Measurements from ENCODE around the gene ARMCX2. TPM values are rescaled to one million over a fixed set of nuclear protein-coding genes. Genes with fewer than 3 reads are reported as not detected.

Gene ARMCX2
- total and polyA plus RNA-seq, 10 of the 15 experiments (the other 5 are each of a cell fraction or from before 2014, with no cell fraction given) = 0.26 to 25.5 (median 11.6) TPM

Small RNAs within 50 kb of the gene (small RNA-seq; reads per million reads assigned to genes)
- gene RNU6-30P (not detected), gene RNU6-587P (not detected)

Other genes starting within 250 kb of the ARMCX2 start
- 0.23 and 0.33 TPM in 2 replicates for gene ARMCX4, start 174.4 kb downstream of the ARMCX2 start, total RNA-seq (2014; rRNA removed)
- 0.63 and 0.88 TPM in 2 replicates for gene ARMCX4, start 174.4 kb downstream of the ARMCX2 start, total RNA-seq (2014; rRNA removed; fragmentation: Illumina TruSeq; extraction: Trizol)
- gene ARMCX4, start 174.4 kb downstream of the ARMCX2 start, total RNA-seq (2021) = 0.90 and 1.1 TPM in 2 replicates
- not detected in 2 replicates for gene ARMCX4, start 174.4 kb downstream of the ARMCX2 start, polyA plus RNA-seq (2011; rRNA removed)
- 0.65 and 0.75 TPM in 2 replicates for gene ARMCX4, start 174.4 kb downstream of the ARMCX2 start, polyA plus RNA-seq (2014; fragmentation: Illumina TruSeq; extraction: Trizol)
- under 1 TPM; 0.53 to 0.62 TPM for gene ARMCX4, start 174.4 kb downstream of the ARMCX2 start, polyA plus RNA-seq (2014; fragmentation: Nextera tagmentation; extraction: Ambion mirVana)
- gene ARMCX4, start 174.4 kb downstream of the ARMCX2 start, polyA plus RNA-seq (2014; rRNA removed) = 0.61 and 1.6 TPM in 2 replicates
- 1 to 10 TPM in 1 of 2 experiments, under 1 TPM in 1; 0.92 to 3.2 TPM for gene ARMCX4, start 174.4 kb downstream of the ARMCX2 start, polyA plus RNA-seq (2016; fragmentation: Nextera tagmentation; extraction: Ambion mirVana)
- not detected in 2 replicates for gene ARMCX1, start 109.3 kb downstream of the ARMCX2 start, total RNA-seq (2014; rRNA removed)
- not detected in 2 replicates for gene ARMCX1, start 109.3 kb downstream of the ARMCX2 start, total RNA-seq (2014; rRNA removed; fragmentation: Illumina TruSeq; extraction: Trizol)
- gene ARMCX1, start 109.3 kb downstream of the ARMCX2 start, total RNA-seq (2021) = 0.08 TPM in 1 of 2 replicates, not detected in the other
- gene ARMCX1, start 109.3 kb downstream of the ARMCX2 start, polyA plus RNA-seq (2011; rRNA removed) = 0.04 TPM in 1 of 2 replicates, not detected in the other
- gene ARMCX1, start 109.3 kb downstream of the ARMCX2 start, polyA plus RNA-seq (2014; fragmentation: Illumina TruSeq; extraction: Trizol) = not detected in 2 replicates
- gene ARMCX1, start 109.3 kb downstream of the ARMCX2 start, polyA plus RNA-seq (2014; fragmentation: Nextera tagmentation; extraction: Ambion mirVana) = under 1 TPM in 1 of 2 experiments, not detected in 1; 0.02 TPM
- not detected in 2 replicates for gene ARMCX1, start 109.3 kb downstream of the ARMCX2 start, polyA plus RNA-seq (2014; rRNA removed)
- gene ARMCX1, start 109.3 kb downstream of the ARMCX2 start, polyA plus RNA-seq (2016; fragmentation: Nextera tagmentation; extraction: Ambion mirVana) = under 1 TPM; 0.05 to 0.07 TPM
- 37.5 and 53.9 TPM in 2 replicates for gene ARMCX6, start 41.9 kb downstream of the ARMCX2 start, total RNA-seq (2014; rRNA removed)
- 34.7 and 35.1 TPM in 2 replicates for gene ARMCX6, start 41.9 kb downstream of the ARMCX2 start, total RNA-seq (2014; rRNA removed; fragmentation: Illumina TruSeq; extraction: Trizol)
- gene ARMCX6, start 41.9 kb downstream of the ARMCX2 start, total RNA-seq (2021) = 42.8 and 44.6 TPM in 2 replicates
- 68.3 and 70.7 TPM in 2 replicates for gene ARMCX6, start 41.9 kb downstream of the ARMCX2 start, polyA plus RNA-seq (2011; rRNA removed)
- gene ARMCX6, start 41.9 kb downstream of the ARMCX2 start, polyA plus RNA-seq (2014; fragmentation: Illumina TruSeq; extraction: Trizol) = 57.8 and 71.2 TPM in 2 replicates
- 10 to 100 TPM; 60.3 to 72.3 TPM for gene ARMCX6, start 41.9 kb downstream of the ARMCX2 start, polyA plus RNA-seq (2014; fragmentation: Nextera tagmentation; extraction: Ambion mirVana)
- gene ARMCX6, start 41.9 kb downstream of the ARMCX2 start, polyA plus RNA-seq (2014; rRNA removed) = 50.3 and 56.5 TPM in 2 replicates
- gene ARMCX6, start 41.9 kb downstream of the ARMCX2 start, polyA plus RNA-seq (2016; fragmentation: Nextera tagmentation; extraction: Ambion mirVana) = 10 to 100 TPM; 41.0 to 46.9 TPM
- 19.1 and 21.4 TPM in 2 replicates for gene ARMCX3, start 36.7 kb downstream of the ARMCX2 start, total RNA-seq (2014; rRNA removed)
- 23.0 and 24.6 TPM in 2 replicates for gene ARMCX3, start 36.7 kb downstream of the ARMCX2 start, total RNA-seq (2014; rRNA removed; fragmentation: Illumina TruSeq; extraction: Trizol)
- gene ARMCX3, start 36.7 kb downstream of the ARMCX2 start, total RNA-seq (2021) = 24.0 TPM in 2 replicates
- gene ARMCX3, start 36.7 kb downstream of the ARMCX2 start, polyA plus RNA-seq (2011; rRNA removed) = 29.2 and 46.0 TPM in 2 replicates
- gene ARMCX3, start 36.7 kb downstream of the ARMCX2 start, polyA plus RNA-seq (2014; fragmentation: Illumina TruSeq; extraction: Trizol) = 29.4 and 32.1 TPM in 2 replicates
- 1 to 10 TPM; 5.3 to 9.2 TPM for gene ARMCX3, start 36.7 kb downstream of the ARMCX2 start, polyA plus RNA-seq (2014; fragmentation: Nextera tagmentation; extraction: Ambion mirVana)
- gene ARMCX3, start 36.7 kb downstream of the ARMCX2 start, polyA plus RNA-seq (2014; rRNA removed) = 23.9 and 24.0 TPM in 2 replicates
- gene ARMCX3, start 36.7 kb downstream of the ARMCX2 start, polyA plus RNA-seq (2016; fragmentation: Nextera tagmentation; extraction: Ambion mirVana) = 10 to 100 TPM; 35.5 to 44.3 TPM